ENCODE measurements around the gene NDST1. TPM values are rescaled to one million over a fixed set of nuclear protein-coding genes. Genes with fewer than 3 reads are reported as not detected.

NDST1 gene
- total and polyA plus RNA-seq, 2 of the 8 experiments (the other 6 are each of a cell fraction or from before 2014, with no cell fraction given), result 27.0 to 72.0 TPM

DNA sequence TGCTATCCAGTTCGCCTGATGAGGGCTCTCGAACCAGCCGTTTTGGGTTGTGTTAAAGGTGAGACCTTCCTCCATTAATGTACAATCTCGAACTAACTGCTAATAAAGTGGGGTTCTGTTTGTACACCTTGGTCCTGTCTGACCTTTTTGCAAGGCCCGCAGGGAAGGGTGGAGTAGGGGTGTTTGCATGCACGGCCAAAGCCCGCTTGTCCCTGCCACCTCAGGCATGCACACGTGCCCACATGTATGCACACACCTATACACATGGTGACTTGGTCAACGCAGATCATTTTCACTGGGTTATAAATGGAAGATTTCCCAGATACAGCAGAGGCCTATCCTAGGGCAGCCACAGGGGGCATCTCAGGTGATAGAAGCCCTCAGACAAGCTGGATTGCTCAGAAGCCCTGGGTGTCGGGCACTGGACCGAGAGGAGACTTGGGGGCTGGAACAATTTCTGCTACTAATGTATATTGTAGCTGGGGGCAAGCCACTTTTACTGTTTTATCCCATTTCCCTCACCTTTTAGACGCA lies 50.2 kb downstream of the NDST1 start:
- Histone ChIP-seq H3K14ac (ENCODE audit: insufficient read length) (no peak overlapping the region), H3K18ac (ENCODE audit: extremely low read depth, low read length) (no peak overlapping the region), H3K9ac (replicated peaks in 1 of 4; ENCODE audit: extremely low read depth in 1 of 4, low read depth in 3 of 4, low read length in 3 of 4) (no peak overlapping the region), H3K27me3 (replicated peaks in 1 of 4; ENCODE audit: control insufficient read depth in 3 of 4, extremely low read depth in 1 of 4, insufficient read depth in 3 of 4, low read length in 3 of 4) (no peaks in the 10 kb centered on the region), H2BK5ac (ENCODE audit: low read depth, low read length) (no peak overlapping the region), H3K27ac (ENCODE audit: low read depth, low read length) (no peak overlapping the region), H4K20me1 (replicated peaks in 1 of 2; ENCODE audit: control insufficient read depth in 1 of 2, insufficient read depth in 2 of 2, low read length in 2 of 2) (peaks cover 0 to 2% of the 10 kb centered on the region in 2 experiments), H2BK120ac (replicated peaks; ENCODE audit: low read depth, low read length) (no peak overlapping the region), H2AK5ac (ENCODE audit: low read depth, low read length) (no peak overlapping the region), H4K5ac (ENCODE audit: insufficient read length, low read depth, low read length) (no peak overlapping the region), H2BK12ac (ENCODE audit: low read depth, low read length) (no peak overlapping the region), H3K4me1 (replicated peaks in 1 of 4; ENCODE audit: control insufficient read depth in 3 of 4, insufficient read depth in 4 of 4, low read length in 3 of 4) (peaks cover 2 to 9% (median 4%) of the 10 kb centered on the region in 4 experiments), H2BK20ac (ENCODE audit: low read length) (no peak overlapping the region), H3K23ac (ENCODE audit: insufficient read length) (no peak overlapping the region), H3K4me2 (ENCODE audit: insufficient read depth in 1 of 2, low read depth in 2 of 2, low read length in 2 of 2) (no peak overlapping the region), H3K23me2 (ENCODE audit: low read depth, low read length) (no peaks in the 10 kb centered on the region), H4K8ac (ENCODE audit: extremely low read depth, insufficient read depth, low read length) (no peak overlapping the region; the same call in 1 of the 2 replicates), H3K9me3 (ENCODE audit: insufficient read depth in 2 of 2, low read depth in 1 of 2, low read length in 1 of 2) (no peaks in the 10 kb centered on the region; a peak in 1 of 4 replicates), H3K79me2 (ENCODE audit: control insufficient read depth in 1 of 2, insufficient read depth in 2 of 2, low read length in 2 of 2) (no peaks in the 10 kb centered on the region), H2AFZ (ENCODE audit: low read length) (no peak overlapping the region), H4K91ac (replicated peaks; ENCODE audit: insufficient read length, low read length) (no peak overlapping the region), H3K4me3 (ENCODE audit: extremely low read depth in 1 of 4, insufficient read depth in 2 of 4, low read depth in 3 of 4, low read length in 4 of 4) (no peak overlapping the region), H3K79me1 (ENCODE audit: low read depth, low read length) (no peaks in the 10 kb centered on the region), H3K56ac (replicated peaks; ENCODE audit: insufficient read length, low read depth, low read length) (no peak overlapping the region), H3K4ac (replicated peaks; ENCODE audit: insufficient read length, low read depth, low read length) (no peak overlapping the region), H2BK15ac (ENCODE audit: low read length) (no peak overlapping the region), H3K36me3 (ENCODE audit: control insufficient read depth in 2 of 4, insufficient read depth in 4 of 4, low read length in 3 of 4) (peaks cover 5 to 16% (median 12%) of the 10 kb centered on the region in 4 experiments; a peak in 6 of 8 replicates)
- CTCF ChIA-PET (ENCODE audit: partially characterized antibody), result interaction anchor here (1.1 to 14.7 kb wide), 17 partner anchors 9 to 151 kb away, joined by 3 to 303 read pairs (median 32); partner anchors contain the start of gene MYOZ3
- FAIRE-seq, result no peak
- WGBS, 2 experiments (ENCODE audit: extremely low coverage in 1 of 2, insufficient coverage in 1 of 2, insufficient read length in 1 of 2, insufficient replicate concordance in 2 of 2, low coverage in 1 of 2, low lambda C conversion rate in 2 of 2, missing lambda C conversion rate in 1 of 2), result 82% methylated on average over 9 of the region's 12 CpGs; no CpG with 5 or more reads in 1 of the 2 experiments
- TF ChIP-seq CHD1 (IDR thresholded peaks at IDR 0.05; ENCODE audit: low read depth, low read length), result no peak
- DNase-seq (ENCODE audit: low read depth in 1 of 2, low spot score in 2 of 2), result no peak
- POLR2A ChIA-PET (ENCODE audit: partially characterized antibody), result interaction anchor here (0.6 to 6.0 kb wide), 11 partner anchors 13 to 287 kb away, joined by 3 to 28 read pairs (median 4); partner anchors contain the start of genes RBM22 and RPS14
